Pancreas (tissue), 10 donors: ENCODE measurements around the gene TANK. TPM values are rescaled to one million over a fixed set of nuclear protein-coding genes. Genes with fewer than 3 reads are reported as not detected.

Experiments
- ATAC-seq, 4 donors: fragments of 200-7000 bp; cut with Tn5 transposase; one replicate each; pipeline versions ENCODE4 v1.8.0 to v1.9.1; 2020; ENCODE audit warnings: mild to moderate bottlenecking in 4 of 4, moderate library complexity in 4 of 4
- DNase-seq, 6 donors: peaks; one replicate each; pipeline ENCODE4 v3.0.0-alpha.2; 2020
- FAIRE-seq: peaks from 2 replicates; lab custom pipeline; 2012; peaks lifted over from hg19 to GRCh38; lab: Jason Lieb, UNC
- H3K27ac ChIP-seq, 4 donors: fragments of 200-600 bp; sonication (generic); 1 replicate in 3 of 4; 2 replicates in 1 of 4; pipeline versions ENCODE4 v1.5.0 to v1.8.0; 2020
- H3K27me3 ChIP-seq, 4 donors: fragments of 200-600 bp; one replicate each; pipeline ENCODE4 v1.8.0; 2021
- H3K36me3 ChIP-seq, 3 donors: fragments of 200-600 bp; sonication (generic) in 1 of 3; one replicate each; pipeline versions ENCODE4 v1.5.0 to v1.8.0; 2020 to 2021
- H3K4me1 ChIP-seq, 3 donors: fragments of 200-600 bp; one replicate each; pipeline ENCODE4 v1.8.0; 2021
- H3K4me3 ChIP-seq, 4 donors: fragments of 200-600 bp; sonication (generic) in 2 of 4; one replicate each; pipeline versions ENCODE4 v1.5.0 to v1.8.0; 2020 to 2021
- H3K9me3 ChIP-seq, 4 donors: fragments of 200-600 bp; one replicate each; pipeline ENCODE4 v1.8.0; 2021
- WGBS, 2 donors: extraction: QIAGEN DNeasy Blood & Tissue Kit; methylation state at CpG; one replicate each; pipeline ENCODE4 v1.1.7; 2013; 5-methylcytosine and 5-hydroxymethylcytosine counted together
- intact Hi-C, 3 donors: fragments of 100-400 bp; cut with DNase I; formaldehyde crosslinking; loops; one replicate each; pipeline versions ENCODE4 v1.11.1 to v1.14.2; 2022
- polyA plus RNA-seq, 2 donors: library from polyadenylated mRNA; stranded (reverse); fragments of 200-250 nt; gene quantifications; one replicate each; pipeline ENCODE4 v1.2.3, GENCODE V29; 2013
- total RNA-seq, 6 donors: library from RNA; stranded (reverse); fragmentation: NEBNext Ultra II Directional in 4 of 6; extraction: Animal tissue kit (Norgen Biotek cat#: 25700) in 4 of 6; gene quantifications; one replicate each; pipeline versions ENCODE4 v1.2.1 to v1.2.4, GENCODE V29; 2021 to 2023
- TF ChIP-seq, protein P1 (sequence below), 4 donors: fragments of 200-600 bp; sonication (generic) in 3 of 4; IDR thresholded peaks; one replicate each; pipeline versions ENCODE4 v1.5.0 to v1.8.0; 2021; ENCODE audit warnings: antibody characterized with exemption in 4 of 4
- donor health status: healthy with polysubstance abuse.
- donor health status: DM: no; HTN: no; CAD: no; lungs with moderate emphysema.
- donor health status: DM: no; HTN: no; CAD: no.
- donor health status: control.
- donor health status: control.
- donor health status: Bipolar disorder and iron deficiency.
- donor health status: DM: yes; HTN: yes; CAD: no.
- donor health status: DM: no; HTN: no; CAD: no.
- donor health status: DM: no; HTN: no; CAD: no.
- donor health status: DM: yes; HTN: yes; CAD: no.

Gene TANK
- total and polyA plus RNA-seq, 8 donors, result 10.9 to 30.3 (median 16.0) TPM

DNA sequence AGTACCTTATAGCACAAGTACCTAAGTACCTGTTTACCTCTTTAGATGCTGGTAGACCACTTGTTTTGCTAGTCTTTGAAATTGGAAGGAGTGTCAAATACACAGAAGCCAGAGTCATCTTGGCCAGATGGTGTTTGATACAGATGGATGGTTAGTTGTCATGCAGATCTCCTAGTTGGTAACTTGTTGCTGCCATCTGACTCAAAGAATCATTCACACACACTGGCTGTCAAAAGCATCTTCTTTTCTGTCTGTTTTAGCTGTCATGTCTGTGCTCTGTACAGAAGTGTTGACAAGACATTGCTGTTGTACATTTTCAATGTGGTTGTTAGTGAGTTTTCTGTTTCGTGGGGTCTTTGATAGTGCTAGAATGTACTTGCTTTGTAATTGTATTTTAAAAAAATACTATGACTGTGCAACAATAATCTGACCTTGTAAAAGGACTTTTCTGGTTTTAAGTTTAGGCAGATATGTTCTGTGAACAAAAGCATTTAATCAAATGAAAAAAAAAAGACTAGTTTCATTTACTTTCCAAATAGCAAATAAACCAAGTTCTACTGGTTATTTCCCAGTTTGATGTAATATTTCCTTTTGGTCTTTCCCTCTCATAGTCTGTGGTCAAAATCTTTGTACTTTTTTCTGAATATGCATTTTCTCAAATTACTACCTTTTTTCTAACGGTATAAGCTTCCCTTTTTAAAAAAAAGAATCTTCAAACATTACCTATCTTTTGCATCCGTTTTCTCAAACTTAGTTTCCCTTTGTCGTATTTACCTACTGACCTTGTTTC, 39.9 kb downstream of the TANK start:
- WGBS, 2 donors, result 75 to 87% methylated on average over 4 of the region's 4 CpGs
- ATAC-seq (no peak), DNase-seq (no peak), FAIRE-seq (no peak)
- Histone ChIP-seq H3K4me1 (no peaks in the 10 kb centered on the region), H3K36me3 (peaks cover 0 to 13% (median 0%) of the 10 kb centered on the region in 3 donors), H3K4me3 (no peak overlapping the region), H3K27me3 (no peaks in the 10 kb centered on the region), H3K9me3 (no peaks in the 10 kb centered on the region), H3K27ac (no peak overlapping the region)
- TF ChIP-seq, protein P1, sequence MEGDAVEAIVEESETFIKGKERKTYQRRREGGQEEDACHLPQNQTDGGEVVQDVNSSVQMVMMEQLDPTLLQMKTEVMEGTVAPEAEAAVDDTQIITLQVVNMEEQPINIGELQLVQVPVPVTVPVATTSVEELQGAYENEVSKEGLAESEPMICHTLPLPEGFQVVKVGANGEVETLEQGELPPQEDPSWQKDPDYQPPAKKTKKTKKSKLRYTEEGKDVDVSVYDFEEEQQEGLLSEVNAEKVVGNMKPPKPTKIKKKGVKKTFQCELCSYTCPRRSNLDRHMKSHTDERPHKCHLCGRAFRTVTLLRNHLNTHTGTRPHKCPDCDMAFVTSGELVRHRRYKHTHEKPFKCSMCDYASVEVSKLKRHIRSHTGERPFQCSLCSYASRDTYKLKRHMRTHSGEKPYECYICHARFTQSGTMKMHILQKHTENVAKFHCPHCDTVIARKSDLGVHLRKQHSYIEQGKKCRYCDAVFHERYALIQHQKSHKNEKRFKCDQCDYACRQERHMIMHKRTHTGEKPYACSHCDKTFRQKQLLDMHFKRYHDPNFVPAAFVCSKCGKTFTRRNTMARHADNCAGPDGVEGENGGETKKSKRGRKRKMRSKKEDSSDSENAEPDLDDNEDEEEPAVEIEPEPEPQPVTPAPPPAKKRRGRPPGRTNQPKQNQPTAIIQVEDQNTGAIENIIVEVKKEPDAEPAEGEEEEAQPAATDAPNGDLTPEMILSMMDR (IDR thresholded peaks at IDR 0.05), result no peak
- intact Hi-C loops, result no loop called here

DNA sequence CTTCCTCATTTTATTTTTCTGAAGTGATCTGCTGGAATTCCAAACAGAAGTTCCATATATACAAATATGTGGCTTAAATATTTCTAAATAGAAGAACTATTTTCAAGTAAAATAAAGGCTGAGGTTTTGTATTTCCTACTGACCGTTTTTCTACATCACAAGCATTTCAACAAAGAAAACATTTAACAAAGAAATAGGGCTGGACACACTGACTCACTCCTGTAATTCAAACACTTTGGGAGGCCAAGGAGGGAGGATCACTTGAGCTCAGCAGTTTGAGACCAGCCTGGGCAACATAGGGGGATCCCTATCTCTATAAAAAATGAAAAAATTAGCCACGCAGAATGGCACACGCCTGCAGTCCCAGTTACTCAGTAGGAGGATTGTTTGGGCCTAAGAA, 44.6 kb downstream of the TANK start:
- DNase-seq, result no peak
- no peak for FAIRE-seq
- H3K27ac ChIP-seq, result no peak overlapping the region
- WGBS, 2 donors, result 90 to 92% methylated on average over 3 of the region's 3 CpGs
- no peaks in the 10 kb centered on the region for H3K27me3 ChIP-seq
- H3K9me3 ChIP-seq, result no peaks in the 10 kb centered on the region
- peaks cover 0 to 13% (median 3%) of the 10 kb centered on the region in 3 donors for H3K36me3 ChIP-seq
- intact Hi-C loops, result no loop called here
- no peaks in the 10 kb centered on the region for H3K4me1 ChIP-seq
- H3K4me3 ChIP-seq, result no peak overlapping the region
- no peak for ATAC-seq
- TF ChIP-seq, protein P1 (IDR thresholded peaks at IDR 0.05), result no peak

- H3K27me3 ChIP-seq, result no peaks in the 10 kb centered on the region
- intact Hi-C loops, result no loop called here
- peaks cover 0 to 16% (median 3%) of the 10 kb centered on the region in 3 donors for H3K36me3 ChIP-seq
- FAIRE-seq (peak; percentile 76), DNase-seq (no peak), ATAC-seq (no peak)
- H3K4me1 ChIP-seq, result no peaks in the 10 kb centered on the region
- no peaks in the 10 kb centered on the region for H3K9me3 ChIP-seq
- H3K27ac ChIP-seq, result no peak overlapping the region
- TF ChIP-seq, protein P1 (IDR thresholded peaks at IDR 0.05), result no peak
- WGBS, 2 donors, result 72 to 78% methylated on average over 1 of the region's 1 CpG
- no peak overlapping the region for H3K4me3 ChIP-seq
These were observed 46.3 kb downstream of the TANK start for GRCh38 chr2:161206471-161207032.

- intact Hi-C loops, result no loop called here
- no peak for FAIRE-seq
- Histone ChIP-seq H3K4me1 (no peaks in the 10 kb centered on the region), H3K36me3 (peaks cover 0 to 16% (median 3%) of the 10 kb centered on the region in 3 donors), H3K27ac (no peak overlapping the region), H3K4me3 (no peak overlapping the region), H3K9me3 (no peaks in the 10 kb centered on the region), H3K27me3 (no peaks in the 10 kb centered on the region)
- ATAC-seq, result no peak
- DNase-seq, result no peak
- 93 to 96% methylated on average over 1 of the region's 1 CpG for WGBS, 2 donors
- TF ChIP-seq, protein P1 (IDR thresholded peaks at IDR 0.05), result no peak
These were observed 47.7 kb downstream of the TANK start for GRCh38 chr2:161207941-161208340.
